Progenitor cell of endocrine pancreas (in vitro differentiated cells): ENCODE results near the gene RAB8A. TPM values are rescaled to one million over a fixed set of nuclear protein-coding genes. Genes with fewer than 3 reads are reported as not detected.

Experiments
- DNase-seq: peaks from one replicate; pipeline ENCODE4 v3.0.0; 2021; ENCODE audit warnings: low spot score; ENCODE audit not compliant: unreplicated experiment
- H3K27ac Mint-ChIP-seq: 2 replicates; pipeline ENCODE4 v1.8.0; 2021; ENCODE audit warnings: mild to moderate bottlenecking, moderate library complexity, mixed read lengths
- H3K27me3 Mint-ChIP-seq: 2 replicates; pipeline ENCODE4 v1.8.0; 2021; ENCODE audit warnings: mixed read lengths
- H3K36me3 Mint-ChIP-seq: 2 replicates; pipeline ENCODE4 v1.8.0; 2022; ENCODE audit warnings: mixed read lengths; ENCODE audit not compliant: insufficient read depth
- H3K4me1 Mint-ChIP-seq: 2 replicates; pipeline ENCODE4 v1.8.0; 2021; ENCODE audit warnings: low read depth, mixed read lengths
- H3K4me3 Mint-ChIP-seq: 2 replicates; pipeline ENCODE4 v1.8.0; 2021; ENCODE audit warnings: low read depth, mild to moderate bottlenecking, moderate library complexity, mixed read lengths
- H3K9me3 Mint-ChIP-seq: 2 replicates; pipeline ENCODE4 v1.8.0; 2021; ENCODE audit warnings: low read depth, mixed read lengths
- CTCF ChIP-seq: fragments of 200-600 bp; sonication (generic); IDR thresholded peaks from one replicate; pipeline ENCODE4 v1.5.0; 2021; ENCODE audit warnings: antibody characterized with exemption, mild to moderate bottlenecking; ENCODE audit not compliant: unreplicated experiment
- long read RNA-seq: library from polyadenylated mRNA; unstranded; transcript quantifications from one replicate; pipeline ENCODE4 v2.0.0, GENCODE V29; 2020
- total RNA-seq: library from RNA; stranded (reverse); gene quantifications from 2 replicates; pipeline ENCODE4 v1.2.1, GENCODE V29; 2021

Gene RAB8A
- total RNA-seq, result 65.5 and 67.5 TPM in 2 replicates
- long read RNA-seq, transcript RAB8A-202 (8 exons, 1,315 nt), result minor isoform, 5 of 402 reads
- long read RNA-seq, transcript RAB8A-201 (8 exons, 2,827 nt), result major isoform, 379 of 402 reads
- long read RNA-seq, partial matches to known transcripts, result 4 of 402 reads
- long read RNA-seq, other reads (novel, unspliced or antisense), result 14 of 402 reads

DNA sequence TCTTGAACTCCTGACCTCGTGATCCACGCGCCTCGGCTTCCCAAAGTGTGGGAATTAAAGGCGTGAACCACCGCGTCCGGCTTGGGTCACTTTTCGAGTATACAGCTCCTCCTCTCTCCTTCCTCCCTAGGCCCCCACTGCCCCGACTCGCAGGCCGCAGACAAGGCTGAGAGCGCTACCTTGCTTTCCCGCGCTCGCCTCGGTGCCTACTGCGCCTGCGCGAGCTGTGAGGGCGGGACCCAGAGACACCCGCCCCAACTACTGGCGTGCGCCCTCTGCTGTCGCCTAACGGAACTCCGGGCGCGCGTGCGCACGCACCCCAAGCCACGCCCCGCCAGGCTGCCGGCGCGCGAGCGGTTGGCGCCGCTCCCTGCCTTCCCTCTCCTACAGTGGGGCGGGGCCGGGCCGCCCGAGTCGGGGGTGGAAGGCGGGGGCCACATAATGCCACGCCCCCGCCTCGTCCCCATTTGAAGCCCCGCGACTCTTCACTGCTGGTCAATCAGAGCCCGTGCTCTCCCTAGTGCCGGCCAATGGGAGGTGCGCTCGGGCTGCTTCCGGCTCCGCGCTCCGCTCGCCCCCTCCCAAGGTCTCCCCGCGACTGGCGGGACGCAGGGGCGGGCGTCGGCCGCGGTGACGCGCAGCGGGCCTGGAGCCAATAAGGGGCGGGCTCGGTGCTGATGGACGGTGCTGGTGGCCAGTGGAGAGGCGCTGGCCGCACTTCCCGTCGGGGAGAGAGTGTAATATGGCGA is at the start of gene RAB8A:
TSS of gene RAB8A (plus strand) at position 730 of the 749 bp plus-strand sequence. CDS start at position 743, 13 bp downstream.
- H3K27ac Mint-ChIP-seq, result peak within 1 kb of the TSS; percentile 99

DNA sequence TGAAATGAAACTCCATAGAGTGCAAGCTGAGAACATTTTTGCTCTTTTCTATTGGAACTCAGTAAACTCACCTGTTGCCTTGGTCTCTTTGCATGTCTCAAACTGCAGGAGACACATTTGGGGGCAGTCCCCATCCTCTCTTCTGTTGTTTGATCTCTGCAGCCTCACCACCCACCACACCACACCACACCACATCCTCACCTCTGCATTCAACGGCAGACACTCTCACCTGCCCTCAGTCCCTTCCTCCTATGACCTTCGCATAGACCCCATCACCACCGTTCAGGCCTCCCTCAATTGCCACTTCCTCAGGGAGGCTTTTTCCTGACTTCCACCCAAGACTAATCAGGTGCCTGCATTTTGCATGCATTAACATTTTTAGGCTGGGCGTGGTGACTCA is 49.7 kb upstream of the RAB8A start:
- DNase-seq, result no peak
- no peak for TF ChIP-seq CTCF
- no peak overlapping the region for H3K4me3 Mint-ChIP-seq
- H3K27me3 Mint-ChIP-seq, result no peaks in the 10 kb centered on the region
- no peak overlapping the region for H3K27ac Mint-ChIP-seq
- H3K9me3 Mint-ChIP-seq, result peaks cover 4% of the 10 kb centered on the region
- no peaks in the 10 kb centered on the region for H3K4me1 Mint-ChIP-seq
- no peaks in the 10 kb centered on the region for H3K36me3 Mint-ChIP-seq

More for the DNA sequence above, at the start of gene RAB8A:
- TF ChIP-seq CTCF, result peak; percentile 93
- Mint-ChIP-seq H3K27me3 (no peaks in the 10 kb centered on the region), H3K4me1 (peaks cover 9% of the 10 kb centered on the region), H3K36me3 (no peaks in the 10 kb centered on the region), H3K4me3 (peak within 1 kb of the TSS; percentile 99), H3K9me3 (no peaks in the 10 kb centered on the region)
- DNase-seq, result peak; percentile 99

DNA sequence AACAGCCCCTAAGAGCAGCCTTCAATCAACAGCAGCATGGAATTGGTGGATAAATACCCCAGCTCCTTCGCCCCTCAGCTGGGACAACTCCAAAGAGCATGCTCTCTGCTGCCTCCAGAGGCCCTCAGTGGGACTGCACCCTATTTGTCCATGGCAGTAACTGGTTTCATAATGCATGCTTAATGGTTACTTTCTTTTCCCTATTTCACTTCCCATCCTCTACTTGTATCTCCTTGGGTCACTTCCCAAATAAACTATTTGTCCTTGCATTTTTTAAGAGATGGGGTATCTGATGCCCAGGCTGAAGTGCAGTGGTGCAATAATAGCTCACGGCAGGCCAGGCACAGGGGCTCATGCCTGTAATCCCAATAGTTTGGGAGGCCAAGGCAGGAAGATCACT is 48.9 kb upstream of the RAB8A start:
- H3K36me3 Mint-ChIP-seq, result no peaks in the 10 kb centered on the region
- peak; percentile 68 for TF ChIP-seq CTCF
- no peaks in the 10 kb centered on the region for H3K9me3 Mint-ChIP-seq
- no peaks in the 10 kb centered on the region for H3K4me1 Mint-ChIP-seq
- H3K27me3 Mint-ChIP-seq, result no peaks in the 10 kb centered on the region
- DNase-seq, result peak; percentile 34
- H3K27ac Mint-ChIP-seq, result no peak overlapping the region
- no peak overlapping the region for H3K4me3 Mint-ChIP-seq

GRCh38 chr19:16064209-16064889 is 47.3 kb upstream of the RAB8A start:
- no peak for DNase-seq
- TF ChIP-seq CTCF, result no peak
- no peak overlapping the region for H3K27ac Mint-ChIP-seq

GRCh38 chr19:16066611-16067104 is 45.0 kb upstream of the RAB8A start:
- Mint-ChIP-seq H3K4me3 (no peak overlapping the region), H3K9me3 (no peaks in the 10 kb centered on the region)

More at GRCh38 chr19:16064209-16064889, 47.3 kb upstream of the RAB8A start:
- Mint-ChIP-seq H3K4me1 (no peaks in the 10 kb centered on the region), H3K4me3 (no peak overlapping the region), H3K9me3 (no peaks in the 10 kb centered on the region), H3K27me3 (no peaks in the 10 kb centered on the region), H3K36me3 (no peaks in the 10 kb centered on the region)

More at GRCh38 chr19:16066611-16067104, 45.0 kb upstream of the RAB8A start:
- no peak for TF ChIP-seq CTCF
- H3K4me1 Mint-ChIP-seq, result no peaks in the 10 kb centered on the region
- no peaks in the 10 kb centered on the region for H3K27me3 Mint-ChIP-seq
- H3K27ac Mint-ChIP-seq, result no peak overlapping the region
- DNase-seq, result no peak
- no peaks in the 10 kb centered on the region for H3K36me3 Mint-ChIP-seq
